Hindlimb muscle (tissue), 1 donor: Measurements from ENCODE around the gene ZNF18. TPM values are rescaled to one million over a fixed set of nuclear protein-coding genes. Genes with fewer than 3 reads are reported as not detected.
A peak's percentile ranks its signal among the peaks of the same experiment; 100 is the strongest.
"Not testable (repeated sequence)": the region's sequence is repeated elsewhere in the genome, so short reads cannot be mapped to it uniquely, and the experiment has no call there.

Experiments used
- DNase-seq: peaks from one replicate; pipeline ENCODE4 v3.0.0-alpha.2; 2013
- polyA plus RNA-seq: library from polyadenylated mRNA; unstranded; fragments of 120-200 nt; gene quantifications from one replicate; pipeline ENCODE4 v1.2.1, GENCODE V29; 2013; ENCODE audit not compliant: insufficient read length

ZNF18 gene
- polyA plus RNA-seq, 1 donor = 6.8 TPM

DNA sequence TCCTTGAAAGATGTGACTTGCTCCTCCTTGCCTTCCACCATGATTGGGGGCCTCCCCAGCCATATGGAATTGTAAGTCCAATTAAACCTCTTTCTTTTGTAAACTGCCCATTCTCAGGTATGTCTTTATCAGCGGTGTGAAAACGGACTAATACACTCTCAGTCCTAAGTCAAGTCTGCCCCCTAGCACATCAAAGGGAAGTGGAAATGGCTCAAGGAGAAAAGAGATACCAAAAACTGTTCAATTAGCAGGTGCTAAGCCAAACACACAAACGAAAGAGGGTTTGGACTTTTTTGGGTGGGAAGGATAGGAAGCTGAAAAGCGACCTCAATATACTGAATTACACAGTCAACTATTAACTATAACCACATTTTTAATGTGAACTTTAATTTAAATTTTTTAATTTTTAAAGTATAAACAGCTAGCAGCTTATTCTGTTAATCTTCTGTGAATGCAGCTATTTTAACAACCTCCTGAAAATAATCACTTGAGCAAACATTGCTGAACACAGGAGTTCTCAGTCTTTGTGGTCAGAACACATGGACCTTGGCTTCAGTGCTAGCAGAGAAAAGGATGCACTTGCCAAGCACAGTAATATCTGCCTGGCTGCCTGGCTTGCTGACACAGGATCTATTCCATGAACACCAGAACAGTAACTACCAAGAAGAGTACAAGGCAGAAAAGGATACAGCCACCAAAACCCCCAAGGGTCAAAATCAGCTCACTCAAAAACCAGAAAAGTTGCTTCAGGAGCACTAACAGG is 10.9 kb downstream of the ZNF18 start:
- DNase-seq = peak; percentile 17

DNA sequence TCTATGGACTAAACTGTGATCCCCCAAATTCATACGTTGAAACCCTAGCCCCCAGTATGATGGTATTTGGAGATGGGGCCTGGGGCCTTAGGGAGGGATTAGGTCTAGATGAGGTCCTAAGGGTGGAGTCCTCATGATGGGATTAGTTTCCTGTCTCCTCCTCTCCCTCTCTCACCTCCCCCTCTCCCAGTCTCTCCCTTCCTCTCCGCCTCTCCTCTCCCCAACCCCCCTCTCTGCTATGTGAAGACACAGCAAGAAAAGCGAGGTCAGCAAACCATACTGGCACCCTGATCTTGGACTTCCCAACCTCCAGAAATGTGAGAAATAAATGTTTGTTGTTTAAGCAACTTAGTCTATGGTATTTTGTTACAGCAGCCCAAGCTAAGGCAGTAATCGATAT is 15.4 kb downstream of the ZNF18 start:
- DNase-seq = no peak

DNA sequence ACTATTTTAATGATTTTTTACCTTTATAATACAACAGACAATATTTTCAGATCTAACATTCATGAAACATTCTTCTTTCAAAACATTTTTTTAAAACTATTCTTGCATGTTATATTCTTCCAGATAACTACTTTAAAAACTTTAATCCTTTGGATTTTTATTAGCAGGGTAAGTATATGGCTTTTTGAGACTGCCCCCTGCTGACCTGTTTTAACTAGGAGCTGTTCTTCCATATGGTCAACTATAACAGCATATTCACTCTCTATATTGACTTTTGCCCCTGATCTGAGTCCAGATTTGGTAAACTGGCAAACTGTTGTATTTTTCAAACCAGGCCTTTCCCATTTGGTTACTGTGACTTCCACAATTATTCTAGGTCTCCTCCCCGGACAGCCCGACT is 16.5 kb downstream of the ZNF18 start:
- no peak for DNase-seq

DNA sequence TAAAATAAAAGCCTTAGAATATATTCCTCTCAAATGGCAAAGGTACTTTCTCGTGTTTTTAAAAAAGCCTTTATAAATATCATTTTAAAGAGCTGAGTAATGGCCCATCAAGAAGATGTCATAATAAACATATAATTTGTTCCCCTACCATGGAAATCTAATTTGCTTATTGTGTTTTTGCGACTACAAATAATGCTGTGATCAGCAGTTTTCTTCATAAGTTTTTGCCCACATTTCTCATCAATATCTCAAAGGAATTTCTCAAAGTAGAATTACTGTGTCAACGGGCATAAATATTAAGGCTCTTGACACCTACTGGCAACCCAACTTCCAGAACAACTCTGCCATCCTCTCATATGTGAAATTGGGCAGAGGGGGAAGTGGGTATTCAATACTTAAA is 17.5 kb downstream of the ZNF18 start:
- DNase-seq = no peak

DNA sequence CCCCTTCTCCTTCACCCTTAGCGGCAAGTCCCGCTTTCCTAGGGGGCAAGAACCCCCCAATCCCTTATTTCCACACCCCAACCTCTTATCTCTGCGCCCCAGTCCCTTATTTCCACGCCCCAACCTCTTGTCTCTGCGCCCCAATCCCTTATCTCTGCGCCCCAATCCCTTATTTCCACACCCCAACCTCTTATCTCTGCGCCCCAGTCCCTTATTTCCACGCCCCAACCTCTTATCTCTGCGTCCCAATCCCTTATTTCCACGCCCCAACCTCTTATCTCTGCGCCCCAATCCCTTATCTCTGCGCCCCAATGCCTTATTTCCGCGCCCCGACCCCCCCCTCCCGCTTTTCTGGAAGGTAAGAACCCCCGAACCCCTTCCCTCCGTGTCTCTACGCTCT is 24.5 kb downstream of the ZNF18 start:
- DNase-seq = not testable (repeated sequence)

DNA sequence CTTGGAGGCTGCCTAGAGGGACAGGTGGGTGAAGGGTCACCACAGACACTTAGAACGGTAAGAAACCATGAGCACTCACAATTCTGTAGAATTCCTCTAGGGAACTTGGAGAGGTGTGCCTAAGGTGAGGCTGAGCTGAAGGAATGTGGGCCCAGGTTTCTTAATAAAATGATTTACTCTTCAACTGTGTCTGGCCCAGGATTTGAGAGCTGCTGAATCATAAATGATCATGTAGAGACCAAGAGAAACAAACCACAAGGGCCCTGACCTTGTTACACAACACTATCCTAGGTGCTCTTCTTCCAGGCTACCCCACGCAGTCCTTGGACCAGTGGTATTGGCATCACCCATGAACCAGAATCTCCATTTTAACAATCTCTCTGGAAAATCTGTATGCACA is 27.7 kb downstream of the ZNF18 start:
- no peak for DNase-seq

DNA sequence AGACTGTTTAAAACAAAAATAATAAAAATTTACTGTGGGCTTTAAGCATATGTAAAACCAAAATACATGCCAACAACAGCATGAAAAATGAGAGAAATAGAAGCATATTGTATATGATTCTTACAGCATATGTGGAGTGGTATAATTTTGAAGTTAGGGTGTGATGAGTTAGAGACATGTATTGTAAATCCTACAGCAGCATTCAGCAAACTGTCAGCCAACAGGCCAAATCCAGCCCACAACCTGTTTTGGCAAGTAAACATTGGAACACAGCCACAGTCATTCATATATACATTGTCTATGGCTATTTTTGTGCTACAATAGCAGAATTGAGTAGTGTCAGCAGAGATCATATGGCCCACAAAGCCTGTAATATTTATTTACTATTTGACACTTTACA is 42.3 kb downstream of the ZNF18 start:
- no peak for DNase-seq

DNA sequence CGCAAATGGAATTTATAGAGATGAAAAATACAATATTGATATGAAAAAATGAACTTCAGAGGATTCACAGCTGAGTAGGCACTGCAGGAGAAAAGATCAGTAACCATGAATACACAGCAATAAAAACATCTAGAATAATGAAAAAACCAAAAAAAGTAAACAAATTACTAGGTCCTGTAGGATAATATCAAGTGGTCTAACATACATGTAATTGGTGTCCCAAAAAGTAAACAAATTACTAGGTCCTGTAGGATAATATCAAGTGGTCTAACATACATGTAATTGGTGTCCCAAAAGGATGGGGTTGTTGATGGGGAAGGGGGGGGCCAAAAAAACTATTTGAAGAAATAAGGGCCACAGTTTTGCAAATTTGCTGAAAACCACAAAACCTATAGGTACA is 43.4 kb downstream of the ZNF18 start:
- no peak for DNase-seq

DNA sequence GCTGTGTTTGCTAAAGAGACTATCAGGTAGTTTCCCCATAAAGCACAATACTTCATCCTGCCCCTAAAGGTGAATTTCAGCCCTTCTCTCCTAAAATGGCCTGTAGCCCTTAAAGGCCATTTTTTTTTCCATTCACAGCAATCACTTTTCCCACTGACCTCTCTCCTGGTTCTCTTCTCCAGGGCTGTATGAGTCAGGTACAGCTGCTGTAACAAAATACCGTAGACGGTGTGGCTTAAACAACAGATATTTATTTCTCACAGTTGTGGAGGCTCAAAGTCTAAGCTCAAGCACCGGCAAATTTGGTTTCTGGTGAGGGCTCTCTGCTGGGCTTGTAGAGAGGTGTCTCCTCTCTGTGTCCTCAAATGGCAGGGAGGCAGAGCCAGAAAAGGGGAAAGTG is 44.7 kb downstream of the ZNF18 start:
- DNase-seq = no peak

DNA sequence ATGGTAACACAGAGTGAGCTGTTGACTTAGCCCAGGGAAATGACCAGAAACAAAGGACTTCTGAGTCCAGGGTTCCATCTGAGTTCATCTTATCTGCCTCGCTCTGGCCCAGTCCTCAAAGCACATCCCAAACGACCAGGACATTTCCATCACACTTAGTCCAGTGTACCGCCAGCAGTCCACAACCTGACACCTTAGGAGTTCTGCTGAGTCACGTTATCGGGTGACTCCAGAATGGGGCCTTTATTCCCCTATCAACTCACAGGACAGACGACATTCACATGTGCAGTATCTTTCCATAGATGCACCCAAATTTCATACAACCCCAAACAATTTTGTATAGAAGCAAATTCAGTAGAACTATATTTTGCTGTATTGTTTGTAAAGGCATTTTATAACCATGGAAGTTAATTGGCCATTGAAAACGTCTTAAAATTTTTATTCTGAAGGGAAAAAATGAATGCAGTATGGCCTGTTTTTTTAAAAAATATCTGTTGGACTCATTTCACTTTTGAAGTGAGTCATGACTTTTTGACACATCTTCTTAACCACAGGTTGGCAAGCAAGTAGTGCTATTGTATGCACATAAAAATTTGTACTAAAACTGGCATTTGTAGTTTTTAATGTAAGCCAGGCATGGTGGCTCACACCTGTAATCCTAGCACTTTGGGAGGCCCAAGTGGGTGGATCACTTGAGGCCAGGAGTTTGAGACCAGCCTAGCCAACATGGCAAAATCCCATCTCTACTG is 46.3 kb downstream of the ZNF18 start:
- DNase-seq = no peak

DNA sequence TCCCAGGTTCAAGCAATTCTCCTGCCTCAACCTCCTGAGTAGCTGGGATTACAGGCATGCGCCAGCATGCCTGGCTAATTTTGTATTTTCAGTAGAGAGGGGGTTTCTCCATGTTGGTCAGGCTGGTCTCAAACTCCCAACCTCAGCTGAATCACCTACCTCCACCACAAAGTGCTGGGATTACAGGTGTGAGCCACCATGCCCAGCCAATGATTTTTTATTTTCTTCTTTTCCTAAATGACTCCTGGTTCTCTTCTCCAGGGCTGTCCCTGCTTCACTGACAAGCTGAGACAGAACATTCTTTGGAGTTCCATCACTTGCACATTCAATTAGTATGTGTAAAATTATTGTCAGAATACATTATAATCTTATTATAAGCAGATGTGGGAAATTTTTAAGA is 47.7 kb downstream of the ZNF18 start:
- DNase-seq = not testable (repeated sequence)

DNA sequence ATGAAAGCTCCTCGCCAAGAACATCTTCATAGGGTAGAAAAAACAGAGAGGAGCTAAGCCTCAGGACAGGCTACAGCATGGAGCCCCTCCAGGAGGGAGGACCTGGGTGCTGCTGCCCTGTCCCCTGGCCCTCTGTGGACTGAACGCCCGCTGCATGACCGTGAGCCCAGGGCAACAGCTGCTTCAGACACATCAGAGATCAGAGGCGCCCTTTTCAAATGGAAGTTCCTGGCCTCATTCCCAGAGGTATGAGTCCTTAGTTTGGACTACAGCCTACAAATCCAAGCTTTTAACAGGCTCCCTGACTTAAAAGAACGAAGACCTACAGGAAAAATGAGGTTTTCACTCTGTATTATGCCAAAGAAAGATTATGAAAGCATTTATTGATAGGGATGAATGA is 48.5 kb downstream of the ZNF18 start:
- no peak for DNase-seq

DNA sequence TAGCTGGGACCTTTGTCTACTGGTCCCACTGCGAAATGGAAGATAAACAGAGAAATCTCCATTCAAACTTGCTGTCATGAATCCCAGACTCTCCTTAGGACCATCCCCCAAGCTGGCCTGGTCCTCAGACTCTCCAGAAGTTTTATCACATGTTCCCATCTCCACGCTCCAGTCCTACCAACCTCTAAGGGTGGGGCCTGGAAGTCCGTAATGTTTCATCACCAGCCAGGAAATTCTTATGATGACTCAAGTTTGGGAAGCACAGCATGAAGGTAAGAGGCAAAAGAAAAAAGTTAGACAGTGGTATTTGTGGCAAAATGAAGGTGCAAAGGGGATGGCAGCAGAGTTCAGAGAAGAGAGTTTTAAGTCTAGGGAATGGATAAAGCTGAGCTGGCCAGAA is 52.7 kb downstream of the ZNF18 start:
- DNase-seq = no peak

DNA sequence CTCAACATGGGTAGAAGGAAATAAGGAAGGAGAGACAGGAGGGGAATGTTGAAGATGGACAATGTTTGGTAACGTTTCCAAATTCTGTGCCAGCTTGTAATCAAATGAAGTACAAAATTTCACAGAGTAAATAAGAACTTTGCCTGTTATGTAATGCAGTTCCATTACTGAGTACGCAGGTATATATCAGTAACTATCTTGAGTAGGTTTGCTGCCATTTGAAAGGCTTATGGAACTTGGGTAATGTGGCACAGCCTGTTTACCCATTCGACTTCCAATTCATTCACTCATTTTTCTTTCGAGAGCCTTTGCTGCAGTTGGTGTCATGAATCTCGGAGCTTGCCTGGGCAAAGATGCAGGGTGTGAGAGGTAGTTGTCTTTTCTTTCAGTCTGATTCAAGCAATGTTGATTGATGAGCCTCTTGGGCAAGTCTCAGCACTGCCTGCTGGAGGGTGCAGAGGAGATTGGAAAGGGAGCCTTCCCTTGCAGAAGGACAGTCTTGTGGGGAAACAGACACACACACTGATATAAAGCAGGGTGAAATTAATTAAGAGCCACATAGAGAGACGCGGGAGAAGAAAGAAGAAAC is 53.4 kb downstream of the ZNF18 start:
- DNase-seq = no peak

DNA sequence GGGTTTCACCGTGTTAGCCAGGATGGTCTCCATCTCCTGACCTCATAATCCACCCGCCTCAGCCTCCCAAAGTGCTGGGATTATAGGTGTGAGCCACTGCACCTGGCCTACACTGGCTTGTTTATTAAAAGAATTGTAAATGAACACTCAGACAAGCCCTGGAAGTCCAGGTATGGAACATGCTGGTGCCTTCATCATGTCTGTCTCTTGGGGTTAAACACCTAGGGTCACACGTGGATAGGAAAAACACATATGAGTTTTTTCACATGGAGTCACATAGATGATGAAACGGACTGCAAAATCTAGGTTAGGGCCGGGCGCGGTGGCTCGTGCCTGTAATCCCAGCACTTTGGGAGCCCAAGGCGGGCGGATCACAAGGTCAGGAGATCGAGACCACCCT is 54.2 kb downstream of the ZNF18 start:
- DNase-seq = not testable (repeated sequence)

DNA sequence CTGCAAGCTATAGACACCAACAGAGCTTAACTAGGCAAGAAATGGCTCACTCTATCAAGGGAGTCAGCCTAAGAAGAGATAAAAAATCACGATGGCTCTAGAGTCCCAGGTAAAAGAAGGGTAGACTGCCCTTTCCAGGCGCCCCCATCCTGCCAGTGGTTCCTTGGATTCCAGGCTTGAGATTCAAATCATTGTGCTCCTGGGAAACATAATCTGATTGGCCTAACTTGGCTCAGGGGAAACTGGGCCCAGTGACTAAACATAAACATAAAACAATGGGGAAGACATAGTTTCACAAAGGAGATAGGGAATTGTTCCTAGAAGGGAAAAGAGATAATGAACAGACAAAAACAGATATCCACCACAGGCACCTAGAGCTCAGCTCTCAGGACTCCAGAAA is 56.4 kb downstream of the ZNF18 start:
- no peak for DNase-seq

DNA sequence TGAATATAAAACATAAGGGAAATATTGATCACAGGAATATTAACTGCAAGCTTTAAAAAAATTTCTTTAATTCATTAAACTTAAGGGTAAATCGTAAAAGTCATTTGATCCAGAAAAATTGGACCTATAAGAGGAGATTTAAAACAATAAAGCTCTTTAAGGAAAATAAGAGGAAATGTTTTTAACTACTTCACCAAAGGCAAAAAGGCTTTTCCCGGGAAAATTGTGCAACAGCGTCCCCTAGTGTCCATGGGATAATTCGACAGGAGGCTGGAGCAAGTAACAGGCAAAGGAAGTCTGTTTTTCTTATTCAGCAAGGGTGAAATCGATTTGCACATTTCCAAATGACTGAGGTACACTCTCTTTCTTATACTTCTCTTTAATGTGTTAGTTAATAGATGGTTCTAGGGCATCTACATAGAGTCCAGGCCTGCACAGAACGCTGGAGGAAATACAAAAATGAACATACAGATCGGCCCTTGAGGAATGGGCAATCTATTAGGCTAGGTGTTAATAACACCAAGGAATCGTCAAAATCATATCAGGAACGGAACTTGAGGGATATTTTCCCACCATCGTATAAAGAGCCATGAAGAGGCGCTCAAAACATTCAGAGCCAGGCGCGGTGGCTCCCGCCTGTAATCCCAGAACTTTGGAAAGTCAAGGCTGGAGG is 61.4 kb downstream of the ZNF18 start:
- DNase-seq = peak; percentile 72

DNA sequence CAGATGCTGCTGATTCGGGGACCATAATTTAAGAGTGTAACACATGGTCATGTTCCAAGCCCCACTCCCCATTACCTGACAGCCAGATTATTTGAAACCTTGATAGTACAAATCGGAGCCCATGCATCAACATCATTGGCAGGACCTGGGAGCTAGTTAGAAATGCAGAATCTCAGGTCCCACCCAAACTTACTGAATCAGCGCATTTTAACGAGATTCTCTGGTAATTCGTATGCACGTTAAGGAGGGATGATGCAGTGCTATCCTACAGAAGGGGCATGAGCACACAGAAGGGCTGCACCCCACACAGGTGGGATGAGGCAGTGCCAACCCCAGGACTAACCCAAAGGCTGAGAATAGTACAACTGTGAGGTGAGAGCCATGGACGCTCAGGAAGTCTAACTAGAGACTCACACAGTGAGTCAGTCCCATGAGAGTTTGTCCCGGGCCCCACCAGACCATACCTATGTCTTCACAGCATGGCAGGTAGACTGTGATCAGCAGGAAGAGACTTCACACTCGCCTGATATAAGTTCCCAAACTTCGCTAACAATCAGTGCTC is 64.9 kb downstream of the ZNF18 start:
- no peak for DNase-seq

DNA sequence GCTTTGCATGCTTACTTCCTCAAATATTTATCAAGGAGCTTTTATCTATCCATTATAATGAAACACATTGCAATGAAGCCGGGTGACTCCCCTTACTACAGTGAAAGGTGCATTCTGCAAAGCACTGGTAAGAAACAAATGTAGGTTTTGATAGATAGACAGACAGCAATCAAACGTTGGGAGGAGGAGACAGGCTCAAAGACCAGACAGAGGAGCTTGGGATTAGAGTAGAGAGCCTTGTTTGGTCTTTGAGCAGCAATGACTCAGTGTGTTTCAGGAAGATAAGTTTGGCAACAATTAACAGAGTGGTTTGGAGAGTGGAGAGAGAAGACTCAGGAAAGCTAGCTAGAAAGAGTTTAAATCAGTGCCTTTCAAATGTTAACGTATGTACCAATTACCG is 68.8 kb downstream of the ZNF18 start:
- no peak for DNase-seq
